ENCODE data around the gene PDK1.

- TF ChIP-seq CTCF (IDR thresholded peaks at IDR 0.05) (no peak), POLR2A (IDR thresholded peaks at IDR 0.05) (no peak)
Measured at GRCh38 chr2:172643142-172643541, 87.3 kb downstream of the PDK1 start.
